ENCODE data around the gene BEST1. TPM values are rescaled to one million over a fixed set of nuclear protein-coding genes. Genes with fewer than 3 reads are reported as not detected.

The BEST1 gene
- total RNA-seq, 2 experiments from 2014 or later, result 1.9 to 3.1 TPM

- H3K4me3 ChIP-seq (ENCODE audit: low read depth, low read length, poor library complexity, severe bottlenecking), result no peak overlapping the region
- H3K4me1 ChIP-seq (ENCODE audit: insufficient read depth, low read length, poor library complexity, severe bottlenecking), result no peaks in the 10 kb centered on the region
- DNase-seq (ENCODE audit: low spot score), result no peak
- TF ChIP-seq CTCF (conservative IDR thresholded peaks at IDR 0.05; ENCODE audit: low read length), result no peak
- no peak for TF ChIP-seq EZH2phosphoT487 (IDR thresholded peaks at IDR 0.05; ENCODE audit: borderline replicate concordance, low read depth, low read length)
- H2AFZ ChIP-seq (ENCODE audit: low read length), result no peak overlapping the region
- ChIA-PET POLR2A (no interaction called here), CTCF (ENCODE audit: unreplicated experiment) (no interaction called here)
- no peaks in the 10 kb centered on the region for H3K79me2 ChIP-seq (ENCODE audit: insufficient read depth, low read depth, low read length)
- no peak overlapping the region for H3K4me2 ChIP-seq (ENCODE audit: low read length)
- BruUV-seq (replicated peaks), result no TSS peak
- no peaks in the 10 kb centered on the region for H3K9me2 ChIP-seq (ENCODE audit: insufficient read depth, low read length)
- no peak overlapping the region for H3K27ac ChIP-seq (ENCODE audit: low read depth, low read length, poor library complexity, severe bottlenecking)
- no peaks in the 10 kb centered on the region for H3K9me3 ChIP-seq (ENCODE audit: low read length)
- H3K36me3 ChIP-seq (ENCODE audit: insufficient read depth, low read length), result no peaks in the 10 kb centered on the region
- no peaks in the 10 kb centered on the region for H4K20me1 ChIP-seq (ENCODE audit: insufficient read depth, low read length)
- intact Hi-C loops (cut with micrococcal nuclease; ENCODE audit: unreplicated experiment), result no loop called here
Observed at GRCh38 chr11:62011881-62012280, 61.7 kb downstream of the BEST1 start.

- Histone ChIP-seq H2AFZ (ENCODE audit: low read length) (no peak overlapping the region), H3K9me2 (ENCODE audit: insufficient read depth, low read length) (no peaks in the 10 kb centered on the region), H3K79me2 (ENCODE audit: insufficient read depth, low read depth, low read length) (no peaks in the 10 kb centered on the region), H3K36me3 (ENCODE audit: insufficient read depth, low read length) (no peaks in the 10 kb centered on the region), H3K4me1 (ENCODE audit: insufficient read depth, low read length, poor library complexity, severe bottlenecking) (no peaks in the 10 kb centered on the region), H3K27ac (ENCODE audit: low read depth, low read length, poor library complexity, severe bottlenecking) (no peak overlapping the region), H4K20me1 (ENCODE audit: insufficient read depth, low read length) (no peaks in the 10 kb centered on the region), H3K4me3 (ENCODE audit: low read depth, low read length, poor library complexity, severe bottlenecking) (no peak overlapping the region), H3K4me2 (ENCODE audit: low read length) (no peak overlapping the region), H3K9me3 (ENCODE audit: low read length) (no peaks in the 10 kb centered on the region)
- TF ChIP-seq EZH2phosphoT487 (IDR thresholded peaks at IDR 0.05; ENCODE audit: borderline replicate concordance, low read depth, low read length) (no peak), CTCF (conservative IDR thresholded peaks at IDR 0.05; ENCODE audit: low read length) (no peak)
- POLR2A ChIA-PET, result interaction anchor here (0.6 kb wide), 1 partner anchor 34 kb away, joined by 3 read pairs; no protein-coding TSS in a partner anchor
- BruUV-seq (replicated peaks), result no TSS peak
- CTCF ChIA-PET (ENCODE audit: unreplicated experiment), result no interaction called here
- intact Hi-C loops (cut with micrococcal nuclease; ENCODE audit: unreplicated experiment), result no loop called here
- DNase-seq (ENCODE audit: low spot score), result no peak
Observed at GRCh38 chr11:62012451-62012831, 62.3 kb downstream of the BEST1 start.

GRCh38 chr11:62012832-62013461, 62.8 kb downstream of the BEST1 start:
- TF ChIP-seq CTCF (conservative IDR thresholded peaks at IDR 0.05; ENCODE audit: low read length) (no peak), EZH2phosphoT487 (IDR thresholded peaks at IDR 0.05; ENCODE audit: borderline replicate concordance, low read depth, low read length) (no peak)
- H2AFZ ChIP-seq (ENCODE audit: low read length), result no peak overlapping the region
- no peak overlapping the region for H3K27ac ChIP-seq (ENCODE audit: low read depth, low read length, poor library complexity, severe bottlenecking)
- ChIA-PET CTCF (ENCODE audit: unreplicated experiment) (no interaction called here), POLR2A (interaction anchor here (0.6 kb wide), 1 partner anchor 33 kb away, joined by 3 read pairs; no protein-coding TSS in a partner anchor)
- H3K4me3 ChIP-seq (ENCODE audit: low read depth, low read length, poor library complexity, severe bottlenecking), result no peak overlapping the region
- no peaks in the 10 kb centered on the region for H3K9me3 ChIP-seq (ENCODE audit: low read length)
- no peak for DNase-seq (ENCODE audit: low spot score)
- intact Hi-C loops (cut with micrococcal nuclease; ENCODE audit: unreplicated experiment), result no loop called here
- H3K36me3 ChIP-seq (ENCODE audit: insufficient read depth, low read length), result no peaks in the 10 kb centered on the region
- H4K20me1 ChIP-seq (ENCODE audit: insufficient read depth, low read length), result no peaks in the 10 kb centered on the region
- BruUV-seq (replicated peaks), result no TSS peak
- no peaks in the 10 kb centered on the region for H3K79me2 ChIP-seq (ENCODE audit: insufficient read depth, low read depth, low read length)
- H3K9me2 ChIP-seq (ENCODE audit: insufficient read depth, low read length), result no peaks in the 10 kb centered on the region
- no peak overlapping the region for H3K4me2 ChIP-seq (ENCODE audit: low read length)
- H3K4me1 ChIP-seq (ENCODE audit: insufficient read depth, low read length, poor library complexity, severe bottlenecking), result no peaks in the 10 kb centered on the region

Data from OCI-LY7 (cell line).